Mesenteric fat pad (tissue), 1 donor: ENCODE data around the gene CDK15. TPM values are rescaled to one million over a fixed set of nuclear protein-coding genes. Genes with fewer than 3 reads are reported as not detected.
"Not testable (repeated sequence)": the region's sequence is repeated elsewhere in the genome, so short reads cannot be mapped to it uniquely, and the experiment has no call there.

Experiments used
- DNase-seq: peaks from one replicate; pipeline ENCODE4 v3.0.0-alpha.2; 2020; ENCODE audit warnings: low spot score
- total RNA-seq: library from RNA; stranded (reverse); fragmentation: NEBNext Ultra II Directional; extraction: Animal tissue kit (Norgen Biotek cat#: 25700); gene quantifications from one replicate; pipeline ENCODE4 v1.2.1, GENCODE V29; 2021
- donor health status: DM: yes; HTN: yes; CAD: no.

CDK15 gene
- total RNA-seq, 1 donor from 2014 or later = 1.9 TPM

DNA sequence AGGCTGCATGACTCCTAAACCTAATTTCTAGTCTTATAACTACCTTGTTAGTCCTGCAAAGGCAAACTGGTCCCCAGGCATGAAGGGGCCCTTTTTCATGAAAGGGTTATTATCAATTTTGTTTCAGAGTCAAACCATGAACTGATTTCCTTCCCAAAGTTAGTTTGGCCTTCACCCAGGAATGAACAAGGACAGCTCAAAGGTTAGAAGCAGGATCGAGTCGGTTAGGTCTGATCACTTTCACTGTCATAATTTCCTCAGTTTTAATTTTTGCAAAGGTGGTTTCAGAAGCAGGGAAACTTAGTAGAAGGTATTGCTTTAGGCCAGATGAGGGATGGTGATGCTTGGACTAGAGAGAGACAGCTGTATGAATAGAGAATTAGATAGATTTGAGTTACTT lies 16.9 kb upstream of the CDK15 start:
- DNase-seq = no peak

DNA sequence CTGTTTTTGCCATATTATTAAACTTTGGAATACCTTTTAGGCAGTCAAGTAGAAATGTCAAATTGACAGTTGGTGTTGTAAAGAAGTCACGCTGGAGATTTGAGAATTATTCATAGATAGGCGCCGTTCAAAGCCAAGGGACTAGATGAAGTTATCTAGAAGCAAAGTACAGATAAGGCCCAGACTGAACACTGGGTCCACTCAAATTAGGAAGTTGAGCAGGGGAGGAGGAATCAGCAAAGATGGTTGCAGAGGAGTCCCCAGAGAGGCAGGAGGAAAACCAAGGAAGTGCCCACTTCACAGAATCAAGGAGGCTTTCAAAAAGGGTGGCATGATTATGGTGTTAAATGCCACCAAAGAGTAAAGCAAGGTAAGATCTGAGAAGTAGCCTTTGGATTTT lies 16.0 kb upstream of the CDK15 start:
- no peak for DNase-seq

DNA sequence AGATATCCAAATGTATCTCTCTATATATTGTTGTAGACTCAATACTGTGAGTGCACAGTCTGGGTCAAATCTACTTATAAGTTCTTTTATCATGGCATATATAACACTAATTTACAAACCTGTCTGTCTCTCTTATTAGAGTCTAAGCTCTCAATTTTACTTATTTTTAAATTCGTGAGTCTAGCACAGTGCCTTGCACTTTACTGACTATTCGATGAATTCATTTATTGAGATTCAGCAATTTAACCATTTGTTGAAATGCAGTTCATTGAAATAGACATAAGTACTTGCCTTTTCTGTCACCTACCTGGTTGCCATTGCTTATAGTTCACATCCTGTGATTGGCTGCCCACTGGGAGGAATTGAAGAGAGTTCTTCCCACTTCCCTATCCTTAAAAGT lies 15.3 kb upstream of the CDK15 start:
- no peak for DNase-seq

DNA sequence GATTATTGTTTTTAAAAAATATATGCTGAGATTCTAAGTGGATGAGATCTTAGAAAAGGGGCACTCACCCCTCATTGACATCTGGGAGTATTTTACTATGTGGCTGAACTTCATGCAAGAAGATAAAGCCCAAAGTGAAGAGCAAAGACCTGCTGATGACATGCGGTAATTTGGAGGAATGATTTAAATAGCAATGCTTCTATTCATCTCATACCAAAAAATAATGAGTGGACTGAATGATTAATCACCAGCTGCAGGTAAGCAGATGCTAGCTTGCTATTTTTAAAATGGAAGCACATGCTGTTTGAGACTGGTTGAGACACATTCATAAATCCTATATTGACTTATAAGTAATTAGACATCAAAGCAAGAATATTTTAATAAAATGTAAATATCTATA lies 12.7 kb upstream of the CDK15 start:
- no peak for DNase-seq

DNA sequence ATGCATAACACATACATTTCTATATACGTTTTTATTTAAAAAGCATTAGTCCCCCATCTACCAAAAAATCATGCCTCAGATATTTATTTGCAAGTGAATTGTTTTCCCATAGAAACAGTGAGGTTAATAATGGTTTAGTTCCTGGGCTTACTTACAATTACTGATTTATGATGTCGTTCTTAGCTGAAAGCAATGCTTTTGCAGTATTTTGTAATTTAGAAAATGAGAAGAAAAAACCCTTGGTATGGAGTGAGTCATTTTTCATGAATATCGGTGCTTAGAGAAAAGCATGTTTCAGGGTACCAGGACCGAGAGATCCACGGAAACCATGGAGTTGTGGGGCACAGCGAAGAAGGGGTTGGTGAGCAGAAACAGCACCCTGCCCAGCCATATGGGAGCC lies 12.0 kb upstream of the CDK15 start:
- DNase-seq = no peak

DNA sequence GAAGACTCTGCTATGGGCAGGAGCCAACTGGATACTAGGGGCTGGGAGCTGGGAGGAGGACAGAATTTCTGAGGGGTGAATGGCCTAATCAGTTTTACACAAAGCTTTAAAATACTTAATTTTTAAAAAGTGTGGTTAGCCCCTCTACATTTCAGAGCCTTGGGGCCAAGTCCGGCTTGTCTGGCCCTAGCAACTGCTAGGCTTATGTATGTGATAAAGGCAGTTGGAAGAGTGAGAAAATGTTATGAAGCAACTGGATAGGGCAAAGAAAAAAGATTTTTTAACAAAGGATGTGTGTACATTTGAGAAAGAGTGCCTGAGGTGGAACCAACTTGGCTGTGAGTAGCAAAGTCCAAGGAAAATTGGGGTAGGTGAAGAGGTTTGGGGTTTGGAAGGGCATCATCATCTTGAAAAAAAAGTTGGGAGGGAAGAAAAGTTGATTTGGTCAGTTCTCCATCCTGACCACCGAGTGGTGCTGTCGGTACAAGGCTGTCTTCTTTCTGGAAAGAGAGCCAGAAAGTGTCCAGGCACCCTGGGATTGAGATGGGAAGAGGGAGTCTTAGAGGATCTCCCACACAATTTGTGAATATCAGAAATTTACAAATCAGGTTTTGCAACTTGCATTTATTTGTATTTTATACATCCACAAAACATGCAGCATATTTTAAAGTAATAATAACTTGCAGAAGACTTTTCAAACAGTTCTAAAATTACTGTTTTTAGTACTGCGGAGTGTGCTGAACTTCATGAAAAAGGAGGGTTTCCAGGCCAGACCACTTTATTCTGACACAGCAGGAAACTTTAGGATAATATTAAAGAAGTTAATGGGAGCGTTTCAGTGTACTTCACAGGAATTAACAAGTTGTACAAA lies 10.5 kb upstream of the CDK15 start:
- no peak for DNase-seq

DNA sequence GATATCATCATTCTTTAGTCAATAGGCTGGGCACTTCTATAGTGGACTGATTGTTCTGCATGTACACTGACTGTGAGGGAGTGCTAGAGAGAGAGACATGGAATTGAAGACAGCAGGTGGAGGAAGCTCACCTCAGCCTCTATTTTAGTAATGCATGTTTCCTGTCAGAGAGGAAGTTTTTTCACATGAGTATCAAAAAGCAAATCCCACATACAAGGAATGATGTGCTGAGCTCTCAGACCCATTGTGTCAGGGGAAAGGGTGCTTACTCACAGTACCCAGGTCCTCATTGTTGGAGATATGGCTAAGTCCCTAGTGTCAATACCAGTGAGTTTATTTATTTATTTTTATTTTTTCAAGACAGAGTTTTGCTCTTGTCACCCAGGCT lies 9.9 kb upstream of the CDK15 start:
- DNase-seq = no peak

DNA sequence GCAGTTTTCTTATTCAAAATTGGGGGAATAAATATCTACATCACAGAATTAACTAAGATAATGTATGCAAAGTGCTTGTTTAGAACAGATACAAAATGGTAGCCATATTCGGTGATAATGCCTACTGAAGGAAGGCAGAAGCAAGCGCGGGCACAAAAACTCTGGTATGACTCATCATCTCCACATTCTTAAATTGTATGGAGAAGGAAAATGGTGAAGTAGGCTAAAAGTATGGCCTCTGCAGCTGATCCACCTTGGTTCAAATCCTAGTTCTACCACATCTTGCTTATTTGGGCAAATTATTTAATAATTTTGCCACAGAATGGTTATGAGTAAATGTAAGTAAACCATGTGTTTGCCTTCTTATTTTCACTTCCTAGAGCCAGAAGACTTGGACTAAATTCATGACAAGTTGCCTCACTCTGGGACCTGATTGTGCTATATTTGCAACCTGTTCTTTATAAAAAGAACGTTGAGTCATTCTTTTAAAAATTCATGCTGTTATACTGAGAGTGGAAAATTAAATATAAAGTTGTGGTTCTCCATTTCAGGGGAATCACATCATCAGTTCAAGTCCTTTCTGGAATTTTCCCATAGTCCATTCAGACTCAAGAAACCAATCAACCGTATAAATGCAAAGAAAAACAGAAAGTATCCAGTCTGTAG lies 9.0 kb upstream of the CDK15 start:
- DNase-seq = no peak

DNA sequence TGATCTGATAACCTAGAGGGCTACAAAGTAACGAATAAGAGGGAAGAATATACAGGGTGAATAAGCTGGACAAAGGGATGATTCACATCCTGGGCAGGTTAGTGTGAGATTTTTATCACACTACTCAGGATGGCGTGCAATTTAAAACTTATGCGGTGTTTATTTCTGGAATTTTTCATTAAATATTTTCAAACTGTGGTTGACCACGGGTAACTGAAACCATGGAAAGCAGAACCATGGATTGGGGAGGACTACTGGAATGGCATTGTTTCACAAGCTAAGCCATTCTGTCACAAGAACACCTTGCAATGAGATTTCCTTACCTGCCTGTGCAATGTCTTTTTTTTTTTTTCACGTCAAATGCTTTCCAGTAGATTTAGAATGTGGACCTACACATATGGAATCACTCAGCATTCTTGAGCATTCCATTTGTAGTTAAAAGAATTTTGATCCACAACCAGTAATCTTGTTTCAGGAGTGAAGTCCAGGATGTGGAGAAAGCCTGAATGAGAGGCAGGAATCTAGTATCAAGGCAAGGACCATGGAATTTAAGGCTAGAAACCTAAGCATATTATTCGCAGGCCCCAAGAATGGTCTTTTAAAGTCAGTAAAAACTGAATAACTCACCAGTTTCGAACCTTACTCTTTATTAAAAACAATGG lies 8.0 kb upstream of the CDK15 start:
- DNase-seq = no peak

DNA sequence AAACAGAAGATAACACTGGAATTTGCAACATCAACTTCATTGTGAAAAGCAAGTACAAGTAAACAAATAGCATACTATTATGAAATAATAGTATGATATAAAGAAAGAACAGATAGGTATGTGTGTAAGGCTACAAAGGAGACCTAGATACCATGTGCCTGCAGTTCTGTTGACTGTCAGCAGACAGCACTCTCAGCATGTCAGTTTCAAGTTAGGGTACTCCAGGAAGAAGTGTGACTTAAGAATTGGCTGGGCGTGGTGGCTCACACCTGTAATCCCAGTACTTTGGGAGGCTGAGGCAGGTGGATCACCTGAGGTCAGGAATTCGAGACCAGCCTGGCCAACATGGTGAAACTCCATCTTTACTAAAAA lies 7.4 kb upstream of the CDK15 start:
- not testable (repeated sequence) for DNase-seq

DNA sequence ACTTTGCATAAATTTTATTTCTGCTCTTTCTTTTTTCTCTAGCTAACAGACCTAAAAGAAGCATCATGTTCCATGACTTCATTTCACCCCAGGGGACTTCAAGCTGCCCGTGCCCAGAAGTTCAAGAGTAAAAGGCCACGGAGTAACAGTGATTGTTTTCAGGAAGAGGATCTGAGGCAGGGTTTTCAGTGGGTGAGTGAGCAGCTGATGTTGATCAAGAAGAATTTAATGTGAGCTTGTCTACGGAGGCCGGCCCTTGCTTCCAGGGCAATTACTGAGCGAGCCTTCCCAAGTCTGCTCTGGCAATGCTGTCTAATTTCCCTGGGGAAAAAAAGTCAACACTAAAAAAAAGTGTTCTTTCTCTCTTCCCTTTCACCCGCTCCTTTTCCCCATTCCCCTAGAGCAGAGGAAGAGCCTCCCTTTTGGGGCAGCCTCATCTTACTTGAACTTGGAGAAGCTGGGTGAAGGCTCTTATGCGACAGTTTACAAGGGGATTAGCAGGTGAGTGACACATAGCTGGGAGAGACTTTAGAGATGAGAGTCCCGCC lies 1.2 kb downstream of the CDK15 start:
- no peak for DNase-seq

DNA sequence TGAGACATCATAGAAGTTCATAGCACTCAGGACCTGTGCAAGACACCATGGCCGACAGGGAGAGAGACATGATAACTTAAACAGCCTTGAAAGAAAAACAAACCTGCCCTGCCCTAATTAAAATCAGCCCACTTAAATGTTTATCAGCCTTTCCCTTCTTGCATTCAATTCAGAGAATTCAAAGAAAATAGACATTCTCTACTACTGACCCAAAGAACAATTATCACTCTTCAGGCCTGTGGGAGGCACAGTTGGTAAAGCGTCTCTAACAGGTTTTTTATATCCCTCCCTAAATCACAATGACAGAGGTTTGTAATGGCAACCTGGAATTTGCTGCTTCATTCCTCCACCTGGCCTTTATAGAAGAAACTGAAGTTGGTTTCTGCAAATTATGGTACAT lies 1.7 kb downstream of the CDK15 start:
- DNase-seq = no peak

DNA sequence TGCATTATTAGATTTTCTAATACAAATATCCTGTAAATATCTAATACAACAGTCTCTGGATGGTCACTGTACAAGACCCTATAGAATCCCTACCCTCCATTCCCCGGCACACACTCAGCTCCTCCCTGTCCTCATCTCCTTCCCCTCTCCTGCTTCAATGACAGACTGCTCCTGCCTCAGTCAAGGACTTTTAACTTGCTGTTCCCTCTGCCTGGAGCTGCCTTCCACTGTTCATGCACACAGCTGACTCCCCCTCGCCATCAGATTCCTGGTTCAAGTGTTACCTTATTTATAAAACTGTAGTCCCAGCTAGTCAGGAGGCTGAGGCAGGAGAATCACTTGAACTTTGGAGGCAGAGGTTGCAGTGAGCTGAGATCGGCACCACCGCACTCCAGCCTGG lies 3.3 kb downstream of the CDK15 start:
- DNase-seq = no peak

DNA sequence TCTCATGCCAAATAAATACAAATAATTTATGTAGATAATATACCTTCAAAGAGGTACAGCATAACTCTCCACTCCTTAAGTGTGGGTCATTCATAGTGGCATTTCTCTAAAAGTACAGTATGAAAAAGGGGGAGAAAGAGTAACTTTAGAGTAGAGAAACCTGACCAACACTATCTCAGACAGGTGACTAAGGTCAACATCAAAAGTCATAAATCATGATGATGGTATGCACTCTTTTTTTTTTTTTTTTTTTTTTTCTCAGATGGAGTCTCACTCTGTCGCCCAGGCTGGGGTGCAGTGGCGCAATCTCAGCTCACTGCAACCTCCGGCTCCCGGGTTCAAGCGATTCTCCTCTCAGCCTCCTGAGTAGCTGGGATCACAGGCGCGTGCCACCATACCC lies 4.3 kb downstream of the CDK15 start:
- not testable (repeated sequence) for DNase-seq

DNA sequence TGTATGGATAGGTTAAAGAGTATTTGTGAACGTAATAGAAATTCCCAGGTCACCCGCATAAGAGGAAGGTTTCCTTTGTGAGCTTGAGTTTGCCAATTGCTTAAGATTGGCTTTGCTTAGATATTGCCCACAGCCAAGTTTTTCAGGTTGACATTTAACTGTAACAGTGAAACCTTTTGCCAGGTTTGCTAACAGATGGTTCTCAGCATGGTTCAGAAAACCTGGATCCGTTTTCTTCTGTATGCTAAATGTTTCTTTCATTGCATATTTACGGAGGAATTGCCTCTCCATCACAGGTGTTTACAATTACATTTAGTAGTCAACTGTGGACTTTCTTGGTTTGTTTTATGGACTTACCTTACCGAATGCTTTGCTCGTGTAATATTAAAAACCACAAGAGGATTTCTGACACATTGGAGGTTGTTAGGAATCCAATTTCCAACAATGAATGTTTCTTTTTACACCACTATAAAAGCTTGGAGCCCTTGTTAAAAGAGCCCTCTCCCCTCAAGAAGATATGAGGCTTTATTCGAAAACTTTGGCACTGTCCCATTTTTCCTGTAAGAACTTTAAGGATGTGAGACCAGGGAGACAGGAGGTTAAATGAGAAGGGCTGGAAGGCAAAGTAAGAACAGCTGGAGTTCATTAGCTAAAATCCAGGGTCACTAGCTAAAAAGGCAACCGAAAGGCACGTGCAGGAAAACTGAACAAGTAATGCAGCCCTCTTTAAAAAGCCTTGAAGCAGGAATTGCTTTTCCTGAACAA lies 7.8 kb downstream of the CDK15 start:
- DNase-seq = no peak

DNA sequence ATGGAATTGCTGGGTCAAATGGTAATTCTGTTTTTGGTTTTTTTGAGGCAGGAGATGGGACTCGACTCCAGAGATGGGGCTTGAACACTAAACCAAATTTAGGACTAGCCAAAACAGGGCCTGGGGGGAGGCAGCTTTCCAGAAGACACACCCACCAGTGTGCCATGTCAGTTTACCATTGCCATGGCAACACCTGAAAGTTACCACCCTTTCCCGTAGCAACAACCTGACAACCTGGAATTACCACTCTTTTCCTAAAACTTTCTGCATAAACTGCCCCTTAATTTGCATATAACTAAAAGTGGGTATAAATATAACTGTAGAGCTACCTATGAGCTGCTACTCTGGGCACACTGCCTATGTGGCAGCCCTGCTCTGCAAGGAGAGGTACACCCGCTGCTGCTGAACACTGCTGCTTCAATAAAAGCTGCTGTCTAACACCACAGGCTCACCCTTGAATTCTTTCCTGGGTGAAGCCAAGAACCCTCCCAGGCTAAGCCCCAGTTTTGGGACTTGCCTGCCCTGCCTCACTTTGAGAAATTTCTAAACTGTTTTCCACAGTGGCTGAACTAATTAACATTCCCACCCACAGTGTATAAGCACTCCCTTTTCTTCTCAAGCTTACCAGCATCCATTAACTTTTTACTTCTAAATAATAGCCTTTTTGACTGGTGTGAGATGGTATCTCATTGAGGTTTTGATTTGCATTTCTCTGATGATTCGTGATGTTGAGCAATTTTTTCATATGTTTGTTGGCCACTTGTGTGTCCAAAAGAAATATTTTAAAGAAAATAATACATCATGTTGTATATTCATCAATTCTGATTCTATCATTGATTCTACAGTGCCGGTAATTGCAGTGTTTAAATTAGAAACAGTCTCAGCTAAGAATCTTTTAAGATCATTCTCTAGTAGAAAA lies 10.6 kb downstream of the CDK15 start:
- DNase-seq = no peak

DNA sequence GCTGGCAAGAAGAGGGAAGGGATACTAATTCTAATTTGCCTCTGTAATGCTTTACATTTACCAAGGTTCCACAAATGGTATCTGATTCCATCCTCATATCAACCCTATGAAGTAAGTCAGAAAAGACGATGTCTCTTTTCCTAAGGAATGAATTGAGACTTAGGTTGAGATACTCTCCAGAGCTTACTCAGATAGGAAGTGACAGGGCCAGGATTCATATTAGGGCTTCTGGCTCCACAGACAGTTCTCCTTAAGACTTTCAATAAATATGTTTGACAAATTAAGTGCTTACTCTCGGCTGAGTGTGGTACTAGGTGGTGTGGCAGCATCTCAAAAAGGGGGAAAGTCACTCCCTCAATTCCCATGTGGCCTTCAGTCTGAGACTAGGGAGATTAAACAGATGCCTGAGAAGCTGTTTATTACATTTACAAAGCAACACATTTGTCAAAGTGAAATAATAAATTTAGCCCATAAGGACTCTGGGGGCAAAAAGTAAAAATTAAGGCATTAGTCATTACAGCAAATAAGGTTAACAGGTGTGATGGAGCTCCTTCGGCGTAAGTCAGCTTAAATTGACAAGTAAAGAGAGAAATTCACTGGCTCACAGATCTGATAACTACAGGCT lies 14.2 kb downstream of the CDK15 start:
- no peak for DNase-seq

DNA sequence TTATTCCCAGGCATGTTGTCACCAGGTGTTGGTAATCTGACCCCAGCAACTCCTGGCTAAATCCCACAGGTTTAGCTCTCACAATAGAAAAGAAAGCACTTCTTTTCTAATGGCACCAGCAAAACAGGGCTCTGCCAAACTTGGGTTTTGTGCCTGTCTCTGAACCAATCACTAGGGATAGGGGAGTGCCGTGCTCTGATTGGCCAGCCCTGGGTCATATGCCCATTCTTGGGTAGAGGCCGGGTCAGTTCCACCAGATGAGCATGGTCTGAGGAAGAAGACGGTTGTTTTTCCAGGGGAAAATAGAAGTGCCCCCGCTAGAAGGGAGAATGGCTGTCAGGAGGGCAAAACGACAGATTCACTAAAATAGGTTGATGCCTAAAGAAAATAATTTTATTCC lies 14.7 kb downstream of the CDK15 start:
- DNase-seq = no peak

DNA sequence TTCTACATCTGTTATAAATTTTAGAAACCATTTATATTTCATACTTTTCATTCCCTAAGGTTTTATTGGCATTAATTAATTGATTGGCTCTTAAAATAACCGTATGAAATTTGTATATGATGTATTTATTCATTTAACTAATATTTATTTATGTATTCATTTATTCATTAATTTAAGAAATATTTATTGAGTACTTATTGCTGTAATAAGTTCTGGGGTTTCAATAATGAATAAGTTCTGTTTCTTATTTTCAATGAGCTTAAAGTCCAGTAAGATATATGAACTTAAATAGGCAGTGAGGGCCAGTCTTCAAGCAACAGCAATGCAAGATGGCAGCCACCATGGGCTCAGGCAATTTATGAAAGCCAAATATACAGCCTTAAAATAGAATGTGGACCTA lies 17.9 kb downstream of the CDK15 start:
- no peak for DNase-seq

DNA sequence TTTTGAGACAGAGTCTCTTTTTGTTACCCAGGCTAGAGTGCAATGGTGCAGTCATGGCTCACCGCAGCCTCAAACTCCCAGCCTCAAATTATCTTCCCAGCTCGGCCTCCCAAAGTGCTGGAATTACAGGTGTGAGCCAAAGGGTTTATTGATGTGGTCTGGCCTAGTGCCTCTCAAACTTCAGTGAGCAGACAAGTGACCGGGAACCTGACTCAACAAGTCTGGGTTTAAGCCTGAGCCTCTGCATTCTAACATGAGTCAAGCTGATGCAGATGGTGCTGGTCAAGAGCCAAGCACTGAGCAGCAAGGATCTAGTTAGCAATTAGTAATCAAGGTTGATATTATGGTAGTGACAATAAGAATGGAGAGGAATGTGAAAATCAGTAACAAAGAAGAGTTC lies 21.3 kb downstream of the CDK15 start:
- no peak for DNase-seq
